Osteoblast (primary cell): Measurements from ENCODE around the gene RASA4B. TPM values are rescaled to one million over a fixed set of nuclear protein-coding genes. Genes with fewer than 3 reads are reported as not detected.
"Not testable (repeated sequence)": the region's sequence is repeated elsewhere in the genome, so short reads cannot be mapped to it uniquely, and the experiment has no call there.

Experiments
- DNase-seq: peaks from one replicate; pipeline ENCODE4 v3.0.0; 2011; ENCODE audit warnings: low spot score, mixed read lengths; ENCODE audit not compliant: insufficient read length; ENCODE audit errors: missing footprints
- H2AFZ ChIP-seq: 2 replicates; pipeline ENCODE4 v1.6.0; 2011; ENCODE audit warnings: mild to moderate bottlenecking, low read length
- H3K27ac ChIP-seq: 2 replicates; pipeline ENCODE4 v1.5.1; 2011; ENCODE audit warnings: mild to moderate bottlenecking, low read depth, low read length, moderate library complexity
- H3K27me3 ChIP-seq: 2 replicates; pipeline ENCODE4 v1.6.0; 2012; ENCODE audit warnings: mild to moderate bottlenecking, control low read depth, inconsistent platforms, low read length, moderate library complexity; ENCODE audit not compliant: insufficient read depth
- H3K36me3 ChIP-seq: 2 replicates; pipeline ENCODE4 v1.5.1; 2011; ENCODE audit warnings: mild to moderate bottlenecking, low read length, control low read depth, moderate library complexity; ENCODE audit not compliant: insufficient read depth
- H3K4me1 ChIP-seq: 2 replicates; pipeline ENCODE4 v1.5.1; 2011; ENCODE audit warnings: mild to moderate bottlenecking, low read length, control low read depth, moderate library complexity; ENCODE audit not compliant: insufficient read depth
- H3K4me2 ChIP-seq: 2 replicates; pipeline ENCODE4 v1.6.0; 2011; ENCODE audit warnings: mild to moderate bottlenecking, low read length; ENCODE audit not compliant: insufficient read depth
- H3K4me3 ChIP-seq: fragments of 200-600 bp; sonication (generic); 3 replicates; pipeline ENCODE4 v1.5.1; 2012; ENCODE audit warnings: mild to moderate bottlenecking, low read length, inconsistent platforms; ENCODE audit not compliant: insufficient read depth
- H3K79me2 ChIP-seq: 2 replicates; pipeline ENCODE4 v1.6.0; 2012; ENCODE audit warnings: mild to moderate bottlenecking, low read length, control low read depth, inconsistent platforms; ENCODE audit not compliant: insufficient read depth
- H3K9me3 ChIP-seq: 2 replicates; pipeline ENCODE4 v1.5.1; 2011; ENCODE audit warnings: low read depth, low read length, control low read depth
- H4K20me1 ChIP-seq: 2 replicates; pipeline ENCODE4 v1.6.0; 2012; ENCODE audit warnings: mild to moderate bottlenecking, low read length, control low read depth; ENCODE audit not compliant: insufficient read depth
- total RNA-seq: library from RNA; depleted of rRNA; stranded (reverse); fragments of >200 nt; gene quantifications from 2 replicates; pipeline ENCODE4 v1.2.3, GENCODE V29; 2012

RASA4B gene
- total RNA-seq, result 1.8 and 3.3 TPM in 2 replicates

DNA sequence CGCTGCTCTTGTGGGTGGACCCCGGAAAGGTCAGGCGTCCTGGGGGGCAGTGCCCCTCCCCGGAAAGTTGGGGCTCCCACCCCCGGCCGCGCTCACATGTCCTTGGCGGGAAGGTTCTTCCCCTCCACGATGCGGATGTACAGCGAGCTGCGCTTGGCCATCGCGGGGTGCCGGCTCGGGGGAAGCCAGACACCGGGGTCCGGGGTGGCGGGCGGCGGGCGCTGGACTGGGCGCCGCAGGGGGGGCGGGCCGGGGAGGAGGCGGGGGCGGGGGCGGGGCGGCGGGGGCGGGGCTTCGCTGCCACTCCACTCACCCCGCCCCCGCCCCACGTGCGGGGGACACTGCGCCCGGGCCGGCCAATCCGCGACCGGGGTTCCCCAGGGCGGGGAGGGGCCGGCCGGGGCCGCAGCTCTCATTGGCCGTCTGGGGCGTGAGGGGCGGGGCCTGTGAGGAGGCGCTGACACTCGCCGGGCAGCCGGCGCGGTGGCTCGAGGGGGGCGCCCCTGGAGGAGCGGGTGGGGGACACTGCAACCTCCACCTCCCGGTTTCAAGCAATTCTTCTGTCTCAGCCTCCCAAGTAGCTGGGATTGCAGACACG, at the start of gene RASA4B:
Gene RASA4B (minus strand): TSS at position 228 of the 598 bp plus-strand sequence. CDS start 67 bp downstream, at position 161.
- H3K27me3 ChIP-seq, H3K27ac ChIP-seq, H3K36me3 ChIP-seq, H3K4me3 ChIP-seq, H2AFZ ChIP-seq, H3K9me3 ChIP-seq, H3K4me2 ChIP-seq, DNase-seq, H4K20me1 ChIP-seq, H3K79me2 ChIP-seq, H3K4me1 ChIP-seq: not testable (repeated sequence)

DNA sequence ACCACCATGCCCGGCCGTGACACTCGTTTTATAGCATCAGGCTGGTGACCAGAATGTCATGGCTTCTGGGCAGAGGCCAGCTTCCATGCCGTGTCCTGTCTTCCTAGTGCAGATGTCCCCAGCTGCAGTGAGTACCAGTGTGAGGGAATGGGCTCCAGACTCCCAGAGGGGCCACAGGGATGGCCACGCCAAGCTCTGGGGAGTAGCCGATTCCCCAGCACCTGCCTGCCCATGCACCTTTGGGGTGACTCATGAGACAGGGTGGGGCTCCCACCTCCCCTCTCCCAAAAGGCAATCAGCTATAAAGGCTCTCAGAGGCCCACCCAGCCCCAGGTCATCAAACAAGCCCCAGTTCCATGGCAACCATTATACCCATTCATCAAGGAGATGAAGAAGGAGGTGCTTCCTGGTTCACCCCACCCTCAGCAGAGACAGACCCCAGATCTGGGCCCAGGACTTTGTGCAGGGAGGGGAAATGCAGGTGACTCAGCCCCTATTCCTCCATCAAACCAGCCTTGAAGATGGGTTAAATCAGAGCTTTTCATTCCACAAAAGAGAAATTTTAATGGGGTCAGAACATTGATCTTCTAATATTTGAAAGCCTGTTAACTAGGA, 33.3 kb upstream of the RASA4B start, which contains the start of gene SPDYE2:
Gene SPDYE2 (plus strand): TSS at position 419 of the 615 bp plus-strand sequence. CDS start 2,030 bp downstream, outside the sequence.
- not testable (repeated sequence) for DNase-seq, H3K27ac ChIP-seq, H3K4me1 ChIP-seq, H3K9me3 ChIP-seq, H3K36me3 ChIP-seq, H2AFZ ChIP-seq, H3K4me2 ChIP-seq, H3K4me3 ChIP-seq, H3K27me3 ChIP-seq, H3K79me2 ChIP-seq, H4K20me1 ChIP-seq

DNA sequence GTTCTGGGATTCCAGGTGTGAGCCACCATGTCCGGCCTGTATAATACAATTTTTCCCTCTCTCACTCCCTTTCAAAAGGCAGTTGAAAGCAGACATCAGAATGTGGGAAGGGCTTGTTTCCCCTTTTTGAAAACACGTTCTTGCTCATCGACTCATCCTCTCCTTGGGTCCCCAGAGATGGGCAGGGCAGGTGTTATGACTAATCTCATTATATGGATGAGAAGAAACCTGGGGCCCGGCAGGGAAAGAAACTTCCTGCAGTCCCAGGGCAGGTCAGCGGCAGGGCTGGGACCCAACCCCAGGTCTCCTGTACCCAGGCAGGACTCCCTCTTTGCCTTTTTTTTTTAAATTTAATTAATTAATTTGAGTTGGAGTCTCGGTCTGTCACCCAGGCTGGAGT, 28.8 kb upstream of the RASA4B start:
- not testable (repeated sequence) for H2AFZ ChIP-seq, H3K4me2 ChIP-seq, DNase-seq, H3K4me3 ChIP-seq, H4K20me1 ChIP-seq, H3K79me2 ChIP-seq, H3K9me3 ChIP-seq, H3K27ac ChIP-seq, H3K36me3 ChIP-seq, H3K27me3 ChIP-seq, H3K4me1 ChIP-seq

DNA sequence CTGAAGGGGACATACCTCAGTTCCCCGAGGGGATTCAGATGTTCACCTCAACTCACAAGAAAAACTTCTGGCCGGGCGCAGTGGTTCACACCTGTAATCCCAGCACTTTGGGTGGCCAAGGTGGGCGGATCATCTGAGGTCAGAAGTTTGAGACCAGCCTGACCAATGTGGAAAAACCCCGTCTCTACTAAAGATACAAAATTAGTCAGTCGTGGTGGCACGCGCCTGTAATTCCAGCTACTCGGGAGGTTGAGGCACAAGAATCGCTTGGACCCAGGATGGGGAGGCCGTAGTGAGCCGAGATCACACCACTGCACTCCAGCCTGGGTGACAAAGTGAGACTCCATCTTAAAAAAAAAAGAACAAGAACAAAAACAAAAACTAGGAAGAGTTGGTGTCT, 27.7 kb upstream of the RASA4B start:
- not testable (repeated sequence) for DNase-seq, H4K20me1 ChIP-seq

DNA sequence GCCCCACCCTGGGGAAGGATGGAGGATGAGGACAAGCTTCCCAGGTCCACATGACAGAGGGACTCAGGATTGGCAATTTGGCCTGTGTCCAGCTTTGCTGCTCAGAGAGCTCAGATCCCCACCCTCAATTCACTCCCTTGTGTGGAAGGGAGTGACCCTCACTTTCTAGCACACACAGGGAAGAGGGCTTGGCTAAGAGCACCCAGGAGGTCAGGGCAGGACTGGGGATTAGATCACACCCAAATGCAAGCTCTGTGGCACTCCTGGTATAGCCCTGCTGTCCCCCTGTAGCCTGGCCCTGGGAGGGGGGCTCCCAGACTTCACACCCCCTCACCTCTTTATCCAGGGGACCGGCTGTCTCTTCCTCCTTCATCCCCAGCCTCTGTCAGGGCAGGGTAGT, 26.8 kb upstream of the RASA4B start:
- not testable (repeated sequence) for DNase-seq

More for the DNA sequence above, 27.7 kb upstream of the RASA4B start:
- H3K27ac ChIP-seq, H3K4me2 ChIP-seq, H2AFZ ChIP-seq, H3K4me3 ChIP-seq, H3K4me1 ChIP-seq, H3K27me3 ChIP-seq, H3K36me3 ChIP-seq, H3K9me3 ChIP-seq, H3K79me2 ChIP-seq: not testable (repeated sequence)

DNA sequence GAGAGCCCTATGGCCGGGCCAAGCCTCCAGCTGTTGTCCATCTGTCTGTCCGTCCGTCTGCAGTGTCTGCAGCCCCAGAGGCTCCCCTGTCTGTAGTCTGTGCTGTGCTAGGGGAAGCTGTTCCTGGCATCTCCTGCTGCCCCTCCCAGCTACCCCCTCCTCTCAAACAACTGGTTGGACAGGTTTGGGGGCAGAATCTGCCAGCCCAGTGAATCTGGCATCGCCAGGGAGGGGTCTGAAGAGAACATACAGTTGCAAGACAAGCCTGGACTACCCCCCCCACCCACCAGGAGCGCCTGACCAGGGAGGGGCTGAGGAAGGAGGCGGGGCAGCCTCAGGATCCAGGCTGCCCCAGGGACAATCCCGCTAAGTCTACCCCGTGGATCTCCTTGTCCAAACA, 26.0 kb upstream of the RASA4B start, which contains the start of gene UPK3BL2:
Gene UPK3BL2 (minus strand): TSS at position 101 of the 400 bp plus-strand sequence. CDS start 60 bp downstream, at position 41.
- not testable (repeated sequence) for H3K79me2 ChIP-seq, H2AFZ ChIP-seq, H3K4me3 ChIP-seq, H3K9me3 ChIP-seq, H3K27me3 ChIP-seq, DNase-seq, H3K36me3 ChIP-seq, H3K27ac ChIP-seq, H4K20me1 ChIP-seq, H3K4me2 ChIP-seq, H3K4me1 ChIP-seq

More for the DNA sequence above, 26.8 kb upstream of the RASA4B start:
- not testable (repeated sequence) for H4K20me1 ChIP-seq, H3K4me3 ChIP-seq, H2AFZ ChIP-seq, H3K79me2 ChIP-seq, H3K9me3 ChIP-seq, H3K4me1 ChIP-seq, H3K36me3 ChIP-seq, H3K4me2 ChIP-seq, H3K27ac ChIP-seq, H3K27me3 ChIP-seq

DNA sequence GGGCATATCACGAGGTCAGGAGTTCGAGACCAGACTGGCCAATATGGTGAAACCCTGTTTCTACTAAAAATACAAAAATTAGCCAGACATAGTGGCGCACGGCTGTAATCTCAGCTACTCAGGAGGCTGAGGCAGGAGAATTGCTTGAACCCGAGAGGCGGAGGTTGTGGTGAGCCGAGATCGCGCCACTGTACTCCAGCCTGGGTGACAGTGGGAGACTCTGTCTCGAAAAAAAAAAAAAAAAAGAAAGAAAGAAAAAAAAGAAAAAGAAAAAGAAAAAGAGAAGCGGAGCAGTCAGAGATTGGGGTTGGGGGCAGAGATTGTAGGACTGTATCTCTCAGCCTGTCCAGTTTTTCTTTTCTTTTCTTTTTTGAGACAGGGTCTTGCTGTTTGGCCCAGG, 25.2 kb upstream of the RASA4B start:
- H3K9me3 ChIP-seq, H3K27me3 ChIP-seq, H3K36me3 ChIP-seq, H2AFZ ChIP-seq, H3K4me1 ChIP-seq, H4K20me1 ChIP-seq, H3K4me3 ChIP-seq, H3K4me2 ChIP-seq, H3K27ac ChIP-seq, DNase-seq, H3K79me2 ChIP-seq: not testable (repeated sequence)

DNA sequence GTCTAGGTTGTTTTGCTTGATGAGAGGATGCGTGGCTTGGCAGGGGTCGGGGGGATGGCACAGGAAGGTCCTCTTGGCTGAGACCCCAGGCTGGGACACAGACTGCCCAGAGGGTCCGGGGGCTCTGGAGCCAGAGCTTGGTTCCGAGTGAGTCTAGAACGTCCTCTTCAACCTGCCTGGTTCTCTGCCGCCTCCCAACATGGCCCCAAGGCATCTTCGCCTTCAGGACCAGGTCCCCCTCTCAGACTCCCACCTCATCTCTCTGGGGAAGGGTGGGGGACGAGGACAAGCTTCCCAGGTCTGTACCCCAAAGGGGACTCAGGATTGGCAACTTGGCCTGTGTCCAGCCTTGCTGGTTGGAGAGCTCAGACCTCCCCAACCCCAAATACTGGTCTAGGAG, 24.5 kb upstream of the RASA4B start:
- not testable (repeated sequence) for H3K4me1 ChIP-seq

DNA sequence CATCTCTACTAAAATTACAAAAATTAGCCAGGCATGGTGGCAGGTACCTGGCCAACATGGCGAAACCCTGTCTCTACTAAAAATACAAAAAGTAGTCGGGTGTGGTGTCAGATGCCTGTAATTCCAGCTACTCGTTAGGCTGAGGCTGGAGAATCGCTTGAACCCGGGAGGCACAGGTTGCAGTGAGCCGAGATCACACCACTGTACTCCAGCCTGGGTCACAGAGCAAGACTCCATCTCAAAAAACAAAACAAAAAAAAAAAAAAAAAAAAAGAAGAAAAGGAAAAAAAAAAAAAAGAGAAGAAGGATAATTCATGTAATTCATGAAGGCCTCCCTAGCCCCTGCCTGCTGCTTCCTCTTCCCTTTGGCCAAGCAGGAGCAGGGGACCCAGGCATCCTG, 23.0 kb upstream of the RASA4B start:
- not testable (repeated sequence) for DNase-seq, H4K20me1 ChIP-seq, H3K4me2 ChIP-seq, H3K9me3 ChIP-seq, H3K27ac ChIP-seq, H3K4me1 ChIP-seq, H3K27me3 ChIP-seq, H2AFZ ChIP-seq, H3K4me3 ChIP-seq, H3K79me2 ChIP-seq, H3K36me3 ChIP-seq

More for the DNA sequence above, 24.5 kb upstream of the RASA4B start:
- not testable (repeated sequence) for H3K79me2 ChIP-seq, H3K9me3 ChIP-seq, H3K4me3 ChIP-seq, H3K27ac ChIP-seq, H3K36me3 ChIP-seq, H3K27me3 ChIP-seq, H4K20me1 ChIP-seq, H2AFZ ChIP-seq, H3K4me2 ChIP-seq, DNase-seq
